HUES6 (cell line): ENCODE results near the gene TXNDC17.

ENCODE experiments used
- H3K27ac ChIP-seq: 2 replicates; pipeline ENCODE4 v1.7.0; 2013; ENCODE audit warnings: low read depth, mild to moderate bottlenecking, low read length, inconsistent platforms
- H3K27me3 ChIP-seq: 2 replicates; pipeline ENCODE4 v1.6.1; 2013; ENCODE audit warnings: low read length; ENCODE audit not compliant: control insufficient read depth, insufficient read depth
- H3K36me3 ChIP-seq: 2 replicates; pipeline ENCODE4 v1.6.1; 2013; ENCODE audit warnings: low read length; ENCODE audit not compliant: control insufficient read depth, insufficient read depth
- H3K4me1 ChIP-seq: 2 replicates; pipeline ENCODE4 v1.6.1; 2013; ENCODE audit warnings: low read length; ENCODE audit not compliant: control insufficient read depth, insufficient read depth
- H3K4me3 ChIP-seq: 2 replicates; pipeline ENCODE4 v1.5.1; 2013; ENCODE audit warnings: low read depth, low read length
- H3K9ac ChIP-seq: one replicate; pipeline ENCODE4 v1.6.1; 2013; ENCODE audit warnings: mild to moderate bottlenecking, low read length
- H3K9me3 ChIP-seq: 2 replicates; pipeline ENCODE4 v1.6.1; 2013; ENCODE audit warnings: low read depth, low read length; ENCODE audit not compliant: control insufficient read depth, insufficient read depth

The TXNDC17 gene

DNA sequence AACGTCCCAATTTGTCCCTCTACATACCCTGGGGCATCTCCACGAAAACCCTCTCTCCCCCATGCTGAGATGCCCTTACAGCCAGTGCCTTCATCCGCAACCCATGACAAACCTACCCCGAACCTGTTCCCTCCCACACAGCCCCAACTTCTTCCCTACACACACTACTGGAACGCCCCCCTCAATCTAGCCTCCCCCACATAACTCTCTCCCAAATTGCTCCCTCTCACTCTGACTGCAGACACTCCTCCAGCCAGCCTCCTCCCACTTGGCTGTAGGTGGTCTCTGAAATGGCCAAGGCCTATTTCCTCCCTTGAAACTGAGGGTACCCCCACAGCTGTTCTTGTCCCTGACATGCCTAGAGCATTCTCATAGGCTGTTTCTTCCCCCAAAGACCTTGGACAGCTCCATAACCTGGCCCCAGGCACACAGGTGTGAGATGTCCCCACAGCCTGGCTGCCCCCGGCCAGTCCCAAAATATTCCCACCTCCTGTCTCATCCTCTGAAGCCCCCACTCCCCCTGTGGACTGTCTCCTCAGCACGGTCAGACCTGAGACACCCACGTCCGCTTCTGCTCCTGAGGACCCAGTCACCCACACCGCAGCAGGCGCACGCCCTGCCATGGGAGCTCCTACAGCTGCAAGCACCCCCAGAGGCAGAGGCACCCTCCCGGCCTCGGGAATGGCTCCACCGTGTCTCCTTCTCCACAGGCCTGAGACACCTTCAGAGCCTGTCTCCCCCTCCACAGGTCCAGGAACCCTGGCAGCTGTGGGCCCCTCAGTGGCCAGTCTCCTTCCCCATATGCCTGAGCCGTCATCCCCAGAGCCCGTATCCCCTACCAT, 4.0 kb upstream of the TXNDC17 start:
- Histone ChIP-seq H3K9ac (no peak overlapping the region), H3K27ac (no peak overlapping the region), H3K9me3 (no peaks in the 10 kb centered on the region), H3K4me1 (peaks cover 3% of the 10 kb centered on the region), H3K4me3 (no peak overlapping the region), H3K36me3 (peaks cover 28% of the 10 kb centered on the region), H3K27me3 (no peaks in the 10 kb centered on the region)

GRCh38 chr17:6637458-6637840, 3.4 kb upstream of the TXNDC17 start:
- Histone ChIP-seq H3K4me3 (no peak overlapping the region), H3K27ac (no peak overlapping the region), H3K27me3 (no peaks in the 10 kb centered on the region), H3K4me1 (peaks cover 8% of the 10 kb centered on the region), H3K9me3 (no peaks in the 10 kb centered on the region), H3K9ac (no peak overlapping the region), H3K36me3 (peaks cover 29% of the 10 kb centered on the region)

DNA sequence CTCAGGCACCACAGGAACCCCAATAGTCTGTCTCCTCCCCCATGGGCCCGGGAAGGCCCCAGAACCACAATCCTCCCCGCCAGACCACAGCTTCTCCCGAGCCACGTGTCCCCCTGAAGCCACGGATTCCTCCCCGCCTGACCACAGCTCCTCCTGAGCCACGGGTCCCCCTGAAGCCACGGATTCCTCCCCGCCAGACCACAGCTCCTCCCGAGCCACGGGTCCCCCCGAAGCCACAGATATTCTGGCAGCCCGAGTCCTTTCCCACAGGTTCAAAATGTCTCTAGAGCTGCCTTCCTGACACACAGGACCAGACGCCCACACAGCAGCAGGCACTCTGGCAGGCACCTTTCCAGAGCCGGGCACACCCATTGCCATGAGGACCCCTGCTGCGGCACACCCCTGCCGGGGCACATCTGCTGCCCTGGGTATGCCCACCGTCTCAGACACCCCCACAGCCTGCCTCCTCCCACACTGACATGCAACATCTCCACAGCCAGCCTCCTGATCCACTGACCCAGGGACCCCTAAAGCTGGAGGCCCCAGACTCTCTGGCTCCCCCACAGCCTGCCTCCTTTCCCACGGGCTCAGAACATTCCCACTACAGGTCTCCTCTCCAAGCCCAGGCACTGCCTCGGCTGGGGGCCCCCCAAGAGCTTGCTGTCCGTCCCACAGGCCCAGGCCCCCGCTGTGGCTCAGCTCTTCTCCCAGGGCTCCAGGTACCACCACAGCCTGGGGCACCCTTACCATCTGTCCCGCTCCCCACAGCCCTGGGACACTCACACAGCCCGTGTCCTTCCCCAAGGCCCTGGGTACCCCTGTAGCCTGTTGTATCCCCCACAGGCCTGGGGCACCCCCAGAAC, 2.6 kb upstream of the TXNDC17 start:
- H3K4me1 ChIP-seq = peaks cover 8% of the 10 kb centered on the region
- H3K27ac ChIP-seq = no peak overlapping the region
- no peak overlapping the region for H3K9ac ChIP-seq
- no peaks in the 10 kb centered on the region for H3K9me3 ChIP-seq
- peaks cover 30% of the 10 kb centered on the region for H3K36me3 ChIP-seq
- H3K27me3 ChIP-seq = no peaks in the 10 kb centered on the region
- H3K4me3 ChIP-seq = no peak overlapping the region

DNA sequence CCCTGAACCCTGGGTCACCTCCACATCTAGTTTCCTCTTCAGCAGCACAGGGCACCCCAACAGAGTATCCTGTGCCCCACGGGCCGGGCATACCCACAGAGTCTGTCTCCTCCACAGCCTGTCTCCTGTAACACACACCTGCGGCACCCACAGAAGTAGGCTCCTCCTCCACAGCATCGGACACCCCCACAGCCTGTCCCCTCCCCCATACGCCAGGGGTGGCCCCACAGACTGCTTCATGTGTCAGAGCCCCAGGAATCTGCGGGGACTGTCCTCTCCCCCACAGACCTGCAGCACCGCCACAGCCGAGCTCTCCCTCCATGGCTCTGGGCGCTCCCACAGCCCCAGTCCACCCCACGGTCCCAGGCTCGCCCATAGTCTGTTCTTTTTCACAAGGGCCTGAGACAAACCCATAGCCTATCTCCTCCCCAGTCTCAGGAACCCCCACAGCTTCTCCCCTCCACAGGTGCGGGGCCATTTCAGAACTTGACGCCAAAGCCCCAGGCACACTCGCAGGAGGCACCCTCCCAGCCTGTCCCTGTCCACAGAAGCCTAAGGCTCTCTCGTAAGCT, 1.8 kb upstream of the TXNDC17 start:
- H3K4me1 ChIP-seq = peaks cover 8% of the 10 kb centered on the region
- H3K9ac ChIP-seq = peak overlapping the region; percentile 95
- no peaks in the 10 kb centered on the region for H3K27me3 ChIP-seq
- H3K9me3 ChIP-seq = no peaks in the 10 kb centered on the region
- H3K4me3 ChIP-seq = peak overlapping the region; percentile 73
- H3K36me3 ChIP-seq = peaks cover 32% of the 10 kb centered on the region
- H3K27ac ChIP-seq = no peak overlapping the region

GRCh38 chr17:6639586-6640535, 999 bp upstream of the TXNDC17 start:
- peak overlapping the region; percentile 93 for H3K27ac ChIP-seq

DNA sequence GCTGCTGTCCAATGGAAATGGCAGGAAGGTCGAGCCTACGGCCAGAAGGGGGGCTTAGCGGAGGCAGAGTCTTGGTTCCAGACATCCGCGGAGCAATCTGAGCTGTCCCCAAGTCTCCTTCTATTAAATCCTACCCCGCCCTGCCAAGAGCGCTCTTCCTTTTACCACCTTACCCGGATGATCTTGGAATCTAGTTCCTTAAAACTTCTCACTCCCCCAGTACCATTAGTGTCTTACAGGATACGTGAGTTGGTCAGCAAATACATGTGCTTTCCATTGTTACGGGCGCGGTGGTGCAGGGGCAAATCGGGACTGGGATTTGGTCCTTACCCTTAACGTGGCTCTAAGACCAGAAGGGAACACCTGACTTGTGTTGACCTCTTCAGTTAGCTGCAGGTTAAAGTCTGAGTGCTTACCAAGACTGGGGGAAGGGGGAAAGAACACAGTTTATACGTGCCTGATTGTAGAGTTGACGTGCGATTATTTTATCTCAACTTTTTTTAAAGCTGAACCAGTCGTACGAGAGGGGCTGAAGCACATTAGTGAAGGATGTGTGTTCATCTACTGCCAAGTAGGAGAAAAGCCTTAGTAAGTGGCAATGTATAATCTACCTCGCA, 495 bp downstream of the TXNDC17 start:
- peak overlapping the region; percentile 73 for H3K4me3 ChIP-seq
- peak overlapping the region; percentile 93; the same call in 1 of the 2 replicates for H3K27ac ChIP-seq
- H3K27me3 ChIP-seq = no peaks in the 10 kb centered on the region
- H3K4me1 ChIP-seq = peaks cover 8% of the 10 kb centered on the region
- peaks cover 42% of the 10 kb centered on the region for H3K36me3 ChIP-seq
- no peaks in the 10 kb centered on the region for H3K9me3 ChIP-seq
- peak overlapping the region; percentile 95 for H3K9ac ChIP-seq

More at GRCh38 chr17:6639586-6640535, 999 bp upstream of the TXNDC17 start:
- Histone ChIP-seq H3K9me3 (no peaks in the 10 kb centered on the region), H3K27me3 (no peaks in the 10 kb centered on the region), H3K4me1 (peaks cover 8% of the 10 kb centered on the region), H3K36me3 (peaks cover 34% of the 10 kb centered on the region), H3K9ac (peak overlapping the region; percentile 95), H3K4me3 (peak overlapping the region; percentile 73)

DNA sequence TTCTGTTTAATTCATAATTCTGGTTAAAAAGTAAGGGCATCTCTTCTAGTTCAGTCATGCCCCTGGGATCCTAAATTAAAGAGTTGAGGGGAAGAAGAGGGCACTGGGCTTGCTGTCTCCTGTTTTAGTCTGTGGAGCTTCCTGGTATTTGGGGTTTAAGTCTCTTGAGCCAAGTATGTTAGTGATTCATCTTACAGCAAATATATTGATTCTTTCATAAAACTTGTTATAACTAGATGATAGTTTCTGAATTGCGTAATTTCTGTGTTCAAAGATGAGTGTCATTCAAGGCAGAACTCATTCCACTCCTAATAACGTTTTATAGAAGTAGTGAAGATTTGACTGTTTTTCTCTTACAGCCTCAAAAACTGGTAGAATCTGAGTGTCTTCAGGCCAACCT, 1.7 kb downstream of the TXNDC17 start:
- Histone ChIP-seq H3K9ac (no peak overlapping the region), H3K4me1 (peaks cover 8% of the 10 kb centered on the region), H3K9me3 (no peaks in the 10 kb centered on the region), H3K27me3 (no peaks in the 10 kb centered on the region), H3K27ac (no peak overlapping the region), H3K36me3 (peaks cover 48% of the 10 kb centered on the region), H3K4me3 (no peak overlapping the region)

- peaks cover 53% of the 10 kb centered on the region for H3K36me3 ChIP-seq
- no peak overlapping the region for H3K27ac ChIP-seq
- H3K9ac ChIP-seq = no peak overlapping the region
- H3K4me3 ChIP-seq = no peak overlapping the region
- H3K9me3 ChIP-seq = no peaks in the 10 kb centered on the region
- H3K27me3 ChIP-seq = no peaks in the 10 kb centered on the region
- peaks cover 8% of the 10 kb centered on the region for H3K4me1 ChIP-seq
Observed at GRCh38 chr17:6643451-6644125, 2.7 kb downstream of the TXNDC17 start.

DNA sequence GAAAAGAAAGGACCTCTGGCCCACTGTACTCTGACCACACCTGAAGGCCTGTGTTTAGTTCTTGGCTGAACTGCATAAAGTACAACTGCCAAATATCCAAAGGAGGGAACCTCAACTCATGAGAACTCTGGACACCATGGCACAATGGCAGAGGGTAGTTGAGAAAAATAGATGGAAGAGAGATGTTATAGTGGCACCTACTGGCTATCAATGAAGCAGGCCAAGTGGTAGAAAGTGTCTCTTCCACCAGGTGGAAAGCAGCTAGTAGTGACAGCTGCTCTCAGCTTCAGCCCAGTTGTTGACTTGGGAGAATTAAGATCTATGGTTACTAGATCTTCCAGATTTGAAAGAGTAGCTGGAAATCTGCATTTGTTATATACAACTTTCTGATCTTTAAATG, 7.3 kb downstream of the TXNDC17 start:
- no peak overlapping the region for H3K27ac ChIP-seq
- H3K9me3 ChIP-seq = no peaks in the 10 kb centered on the region
- H3K4me1 ChIP-seq = peaks cover 11% of the 10 kb centered on the region; the same call in 1 of the 2 replicates
- no peak overlapping the region for H3K9ac ChIP-seq
- H3K4me3 ChIP-seq = no peak overlapping the region
- H3K27me3 ChIP-seq = 0 out of 2 replicates have a peak, but pooled peaks cover 1% of the 10 kb centered on the region
- peaks cover 48% of the 10 kb centered on the region for H3K36me3 ChIP-seq
